Muscle of arm (tissue), 12 donors: ENCODE results near the gene IFITM5. TPM values are rescaled to one million over a fixed set of nuclear protein-coding genes. Genes with fewer than 3 reads are reported as not detected.
"Not testable (repeated sequence)": the region's sequence is repeated elsewhere in the genome, so short reads cannot be mapped to it uniquely, and the experiment has no call there.

Experiments used
- DNase-seq: peaks from one replicate; pipeline ENCODE4 v3.0.0-alpha.2; 2013
- polyA plus RNA-seq, 12 donors: library from polyadenylated mRNA; unstranded; fragments of 120-200 nt; gene quantifications; one replicate each; pipeline ENCODE4 v1.2.1, GENCODE V29; 2013; ENCODE audit not compliant: insufficient read length in 12 of 12

The IFITM5 gene
- polyA plus RNA-seq, 12 donors, result 0.45 TPM; not detected in 11

GRCh38 chr11:313304-313786 lies 14.0 kb upstream of the IFITM5 start:
- no peak for DNase-seq

- DNase-seq, result no peak
Measured at GRCh38 chr11:312092-312816, 12.9 kb upstream of the IFITM5 start.

GRCh38 chr11:311013-311748 lies 11.9 kb upstream of the IFITM5 start:
- DNase-seq, result not testable (repeated sequence)

- not testable (repeated sequence) for DNase-seq
Measured at GRCh38 chr11:309979-310572, 10.8 kb upstream of the IFITM5 start.

GRCh38 chr11:308740-309665 lies 9.7 kb upstream of the IFITM5 start:
- DNase-seq, result not testable (repeated sequence)

GRCh38 chr11:307766-308708 lies 8.7 kb upstream of the IFITM5 start, which contains the start of gene IFITM2:
TSS of gene IFITM2 (plus strand) at chr11:307816. CDS start at chr11:308193, 377 bp downstream.
- DNase-seq, result peak; percentile 77

GRCh38 chr11:306645-307371 lies 7.5 kb upstream of the IFITM5 start:
- no peak for DNase-seq

GRCh38 chr11:305844-306211 lies 6.5 kb upstream of the IFITM5 start:
- DNase-seq, result no peak

- peak; percentile 87 for DNase-seq
Measured at GRCh38 chr11:304915-305843, 5.9 kb upstream of the IFITM5 start.

- DNase-seq, result no peak
Measured at GRCh38 chr11:304061-304506, 4.8 kb upstream of the IFITM5 start.

GRCh38 chr11:303363-303762 lies 4.0 kb upstream of the IFITM5 start:
- DNase-seq, result no peak

GRCh38 chr11:299951-300735 lies 817 bp upstream of the IFITM5 start:
- no peak for DNase-seq

- DNase-seq, result no peak
Measured at GRCh38 chr11:298406-299065, 790 bp downstream of the IFITM5 start.

GRCh38 chr11:297586-298405 lies 1.5 kb downstream of the IFITM5 start:
- DNase-seq, result no peak

- DNase-seq, result no peak
Measured at GRCh38 chr11:297051-297585, 2.2 kb downstream of the IFITM5 start.
